Naive thymus-derived CD4-positive, alpha-beta T cell (primary cell): ENCODE measurements around the gene RHCG. TPM values are rescaled to one million over a fixed set of nuclear protein-coding genes. Genes with fewer than 3 reads are reported as not detected.
A peak's percentile ranks its signal among the peaks of the same experiment; 100 is the strongest.

Experiments used
- ATAC-seq: fragments of 150-1000 bp; cut with Tn5 transposase; 2 replicates; pipeline ENCODE4 v1.10.0; 2021; ENCODE audit warnings: mild to moderate bottlenecking, moderate library complexity
- CTCF ChIA-PET: fragments of 350-600 bp; sonication (Branson Sonifier 250); formaldehyde crosslinking; loops from one replicate; lab custom pipeline; 2021; ENCODE audit warnings: antibody characterized with exemption; lab: Charles Lee
- POLR2A ChIA-PET: fragments of 350-600 bp; sonication (Branson Sonifier 250); formaldehyde crosslinking; loops from one replicate; lab custom pipeline; 2021; ENCODE audit warnings: antibody characterized with exemption, inconsistent platforms; lab: Charles Lee
- DNase-seq, 9 donors: peaks; one replicate each; pipeline versions ENCODE4 v3.0.0 to v3.0.0-alpha.2; 2020 to 2022; ENCODE audit warnings: mixed read lengths in 1 of 9
- H3K27ac ChIP-seq: one replicate; pipeline ENCODE4 v1.7.0; 2013; ENCODE audit warnings: mild to moderate bottlenecking, low read depth, low read length, moderate library complexity
- H3K27me3 ChIP-seq, 2 donors: one replicate each; pipeline ENCODE4 v1.7.0; 2013; ENCODE audit warnings: low read length in 2 of 2, mild to moderate bottlenecking in 2 of 2, moderate library complexity in 2 of 2; ENCODE audit not compliant: control insufficient read depth in 2 of 2, insufficient read depth in 2 of 2
- H3K36me3 ChIP-seq, 3 experiments: 1 replicate in 2 of 3; 2 replicates in 1 of 3; pipeline ENCODE4 v1.7.0; 2013; ENCODE audit warnings: low read length in 3 of 3, mild to moderate bottlenecking in 3 of 3, moderate library complexity in 1 of 3; ENCODE audit not compliant: insufficient read depth in 3 of 3, control insufficient read depth in 2 of 3
- H3K4me1 ChIP-seq, 2 donors: one replicate each; pipeline ENCODE4 v1.7.0; 2013; ENCODE audit warnings: low read length in 2 of 2, mild to moderate bottlenecking in 2 of 2, moderate library complexity in 1 of 2; ENCODE audit not compliant: control insufficient read depth in 2 of 2, insufficient read depth in 2 of 2
- H3K4me3 ChIP-seq: 2 replicates; pipeline ENCODE4 v1.7.0; 2013; ENCODE audit warnings: mild to moderate bottlenecking, low read length
- H3K9me3 ChIP-seq, 3 experiments: 1 replicate in 2 of 3; 2 replicates in 1 of 3; pipeline ENCODE4 v1.7.0; 2013; ENCODE audit warnings: low read length in 3 of 3; ENCODE audit not compliant: control insufficient read depth in 2 of 3
- H3K27ac Mint-ChIP-seq, 9 donors: one replicate each; pipeline ENCODE4 v1.8.0; 2020 to 2022; ENCODE audit warnings: mixed read lengths in 9 of 9, mild to moderate bottlenecking in 8 of 9, moderate library complexity in 5 of 9, inconsistent platforms in 2 of 9
- H3K27me3 Mint-ChIP-seq, 5 donors: one replicate each; pipeline ENCODE4 v1.8.0; 2021 to 2022; ENCODE audit warnings: mixed read lengths in 5 of 5, mild to moderate bottlenecking in 1 of 5
- H3K36me3 Mint-ChIP-seq, 5 donors: one replicate each; pipeline ENCODE4 v1.8.0; 2020 to 2022; ENCODE audit warnings: mixed read lengths in 5 of 5, mild to moderate bottlenecking in 3 of 5, inconsistent platforms in 1 of 5
- H3K4me1 Mint-ChIP-seq, 7 donors: one replicate each; pipeline ENCODE4 v1.8.0; 2020 to 2022; ENCODE audit warnings: mixed read lengths in 7 of 7, mild to moderate bottlenecking in 3 of 7, inconsistent platforms in 1 of 7
- H3K4me3 Mint-ChIP-seq, 10 donors: one replicate each; pipeline ENCODE4 v1.8.0; 2020 to 2022; ENCODE audit warnings: mild to moderate bottlenecking in 10 of 10, mixed read lengths in 10 of 10, moderate library complexity in 6 of 10, inconsistent platforms in 2 of 10
- H3K9me3 Mint-ChIP-seq, 11 donors: one replicate each; pipeline ENCODE4 v1.8.0; 2020 to 2022; ENCODE audit warnings: mixed read lengths in 11 of 11, mild to moderate bottlenecking in 4 of 11, inconsistent platforms in 1 of 11, moderate library complexity in 1 of 11
- intact Hi-C, 2 donors: fragments of 100-400 bp; cut with micrococcal nuclease; formaldehyde crosslinking; loops; one replicate each; pipeline ENCODE4 v1.15.1; 2023
- polyA plus RNA-seq, 2 donors: library from polyadenylated mRNA; unstranded; fragments of 300-500 nt; fragmentation: Illumina TruSeq; gene quantifications; one replicate each; pipeline ENCODE4 v1.2.3, GENCODE V29; 2021
- total RNA-seq, 6 experiments: library from RNA in 5 of 6; stranded (reverse) in 5 of 6; gene quantifications; 1 replicate in 5 of 6; 2 replicates in 1 of 6; pipeline ENCODE4 v1.2.3 and lab custom pipeline; 2021 to 2026

The RHCG gene
- total RNA-seq (not detected), polyA plus RNA-seq (not detected), total RNA-seq (lab: John Stamatoyannopoulos, UW) (not detected)

DNA sequence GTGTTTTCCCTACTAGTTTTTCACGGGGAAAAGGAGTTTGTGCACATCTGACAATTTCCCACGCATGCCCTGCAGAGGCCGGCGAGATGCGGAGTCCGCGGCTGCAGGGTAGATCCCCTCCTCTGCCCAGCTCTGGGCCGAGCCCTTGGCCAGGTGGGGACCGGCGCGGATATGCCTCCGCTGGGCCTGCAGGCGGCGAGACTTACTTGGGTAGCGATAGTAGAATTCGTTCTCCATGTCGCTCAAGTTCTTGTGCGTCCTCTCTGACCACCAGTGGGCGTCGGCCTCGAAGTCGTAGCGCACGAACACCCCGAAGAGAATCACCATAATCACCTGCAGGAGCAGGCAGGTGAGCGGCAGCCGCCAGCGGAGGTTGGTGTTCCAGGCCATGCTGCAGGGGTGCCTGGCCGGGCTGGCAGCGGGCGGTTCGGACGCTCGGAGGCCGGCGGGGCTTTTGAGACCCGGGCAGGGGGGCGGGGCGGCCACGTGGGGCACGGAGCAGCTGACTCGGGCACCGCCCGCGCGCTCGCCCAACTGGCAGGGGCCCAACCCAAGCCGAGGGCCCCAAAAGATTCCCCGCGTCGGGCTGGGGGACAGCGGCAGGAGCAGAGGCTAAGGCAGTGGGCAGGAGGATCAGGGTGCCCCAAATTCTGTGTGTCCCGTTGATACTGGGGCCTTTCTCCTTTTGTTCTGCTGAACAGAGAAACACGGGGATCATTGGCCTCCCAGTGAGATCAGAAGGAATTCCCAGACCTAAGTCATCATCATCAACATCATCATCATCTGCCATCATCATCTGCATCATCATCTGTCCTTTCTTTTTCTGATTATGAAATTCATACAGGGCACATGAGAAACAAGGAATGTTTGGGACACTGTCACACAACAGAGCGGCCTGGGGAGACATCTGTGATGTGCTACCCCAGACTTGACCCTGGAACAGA, at the start of gene RHCG:
TSS of gene RHCG (minus strand) at position 429 of the 944 bp plus-strand sequence. CDS start at position 390, 39 bp downstream.
- no peak for DNase-seq
- no peak for ATAC-seq
- peaks cover 0 to 7% of the 10 kb centered on the region in 2 donors for H3K27me3 ChIP-seq
- Mint-ChIP-seq H3K27ac (no peak within 1 kb of the TSS), H3K4me3 (peak within 1 kb of the TSS; percentile 14 to 71 (median 44)), H3K36me3 (no peaks in the 10 kb centered on the region), H3K27me3 (peaks cover 45 to 69% (median 57%) of the 10 kb centered on the region in 5 donors), H3K9me3 (peaks cover 0 to 3% (median 0%) of the 10 kb centered on the region in 11 donors), H3K4me1 (peaks cover 0 to 9% (median 3%) of the 10 kb centered on the region in 7 donors)
- no peaks in the 10 kb centered on the region for H3K4me1 ChIP-seq
- H3K36me3 ChIP-seq: no peaks in the 10 kb centered on the region
- H3K9me3 ChIP-seq: no peaks in the 10 kb centered on the region
- no peak within 1 kb of the TSS for H3K27ac ChIP-seq
- intact Hi-C loops: no loop called here
- POLR2A ChIA-PET: no interaction called here
- CTCF ChIA-PET: no interaction called here
- H3K4me3 ChIP-seq: no peak within 1 kb of the TSS

DNA sequence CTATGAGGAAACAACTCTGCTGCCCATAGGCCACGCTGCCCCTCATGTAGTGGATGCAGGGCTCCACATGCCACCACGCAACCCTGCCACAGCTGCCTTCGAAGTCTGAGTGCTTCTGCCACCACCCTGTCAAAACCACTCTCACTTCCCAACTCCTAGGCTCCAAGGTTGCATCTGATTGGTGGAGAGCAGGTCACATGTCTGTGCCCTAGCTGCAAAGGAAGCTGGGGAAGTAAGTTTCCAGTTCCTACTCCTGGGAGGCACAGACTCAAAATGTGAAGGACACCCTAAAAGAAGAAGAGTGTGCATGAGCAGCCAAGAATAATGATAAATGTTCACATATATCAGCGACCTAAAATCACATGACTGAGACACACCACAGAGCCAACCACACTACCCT, 47.0 kb upstream of the RHCG start:
- H3K36me3 Mint-ChIP-seq: peaks cover 0 to 3% (median 0%) of the 10 kb centered on the region in 5 donors
- ChIA-PET CTCF (no interaction called here), POLR2A (no interaction called here)
- Histone ChIP-seq H3K4me3 (no peak overlapping the region), H3K27ac (no peak overlapping the region), H3K4me1 (no peaks in the 10 kb centered on the region), H3K9me3 (no peaks in the 10 kb centered on the region), H3K36me3 (no peaks in the 10 kb centered on the region), H3K27me3 (no peaks in the 10 kb centered on the region)
- no peak overlapping the region for H3K4me3 Mint-ChIP-seq
- H3K27me3 Mint-ChIP-seq: peaks cover 17 to 39% (median 27%) of the 10 kb centered on the region in 5 donors
- H3K9me3 Mint-ChIP-seq: peaks cover 0 to 9% (median under 1%) of the 10 kb centered on the region in 11 donors
- intact Hi-C loops: no loop called here
- H3K4me1 Mint-ChIP-seq: no peaks in the 10 kb centered on the region
- DNase-seq (no peak), ATAC-seq (no peak)
- no peak overlapping the region for H3K27ac Mint-ChIP-seq

GRCh38 chr15:89542369-89542768, 46.0 kb upstream of the RHCG start:
- Histone ChIP-seq H3K27me3 (no peaks in the 10 kb centered on the region), H3K36me3 (no peaks in the 10 kb centered on the region), H3K4me3 (no peak overlapping the region), H3K27ac (no peak overlapping the region), H3K4me1 (no peaks in the 10 kb centered on the region), H3K9me3 (peaks cover 0 to 8% (median 0%) of the 10 kb centered on the region in 3 experiments)
- Mint-ChIP-seq H3K9me3 (peaks cover 2 to 19% (median 9%) of the 10 kb centered on the region in 11 donors), H3K27me3 (peaks cover 18 to 39% (median 24%) of the 10 kb centered on the region in 5 donors), H3K36me3 (peaks cover 0 to 6% (median 3%) of the 10 kb centered on the region in 5 donors), H3K4me3 (no peak overlapping the region), H3K4me1 (no peaks in the 10 kb centered on the region), H3K27ac (no peak overlapping the region)
- ATAC-seq: no peak
- ChIA-PET CTCF (no interaction called here), POLR2A (no interaction called here)
- intact Hi-C loops: no loop called here
- DNase-seq: no peak

GRCh38 chr15:89539027-89539426, 42.6 kb upstream of the RHCG start:
- Histone ChIP-seq H3K4me1 (no peaks in the 10 kb centered on the region), H3K36me3 (no peaks in the 10 kb centered on the region), H3K9me3 (peaks cover 0 to 8% (median 0%) of the 10 kb centered on the region in 3 experiments), H3K27me3 (no peaks in the 10 kb centered on the region), H3K4me3 (no peak overlapping the region), H3K27ac (no peak overlapping the region)
- Mint-ChIP-seq H3K4me1 (no peaks in the 10 kb centered on the region), H3K27me3 (peaks cover 16 to 55% (median 26%) of the 10 kb centered on the region in 5 donors), H3K36me3 (peaks cover 0 to 7% (median 0%) of the 10 kb centered on the region in 5 donors), H3K9me3 (peaks cover 3 to 28% (median 16%) of the 10 kb centered on the region in 11 donors), H3K27ac (no peak overlapping the region), H3K4me3 (no peak overlapping the region)
- ChIA-PET CTCF (no interaction called here), POLR2A (no interaction called here)
- ATAC-seq: no peak
- intact Hi-C loops: no loop called here
- no peak for DNase-seq

GRCh38 chr15:89533861-89534544, 37.6 kb upstream of the RHCG start:
- H3K9me3 Mint-ChIP-seq: peaks cover 3 to 31% (median 16%) of the 10 kb centered on the region in 11 donors
- H3K4me3 Mint-ChIP-seq: no peak overlapping the region
- Histone ChIP-seq H3K4me1 (no peaks in the 10 kb centered on the region), H3K9me3 (peaks cover 0 to 8% (median 0%) of the 10 kb centered on the region in 3 experiments), H3K27me3 (no peaks in the 10 kb centered on the region), H3K27ac (no peak overlapping the region), H3K36me3 (no peaks in the 10 kb centered on the region), H3K4me3 (no peak overlapping the region)
- ATAC-seq (no peak), DNase-seq (no peak)
- CTCF ChIA-PET: no interaction called here
- no peak overlapping the region for H3K27ac Mint-ChIP-seq
- POLR2A ChIA-PET: no interaction called here
- H3K27me3 Mint-ChIP-seq: peaks cover 7 to 26% (median 11%) of the 10 kb centered on the region in 5 donors
- intact Hi-C loops: no loop called here
- H3K36me3 Mint-ChIP-seq: peaks cover 0 to 9% (median 0%) of the 10 kb centered on the region in 5 donors
- H3K4me1 Mint-ChIP-seq: peaks cover 0 to 2% (median 0%) of the 10 kb centered on the region in 7 donors

DNA sequence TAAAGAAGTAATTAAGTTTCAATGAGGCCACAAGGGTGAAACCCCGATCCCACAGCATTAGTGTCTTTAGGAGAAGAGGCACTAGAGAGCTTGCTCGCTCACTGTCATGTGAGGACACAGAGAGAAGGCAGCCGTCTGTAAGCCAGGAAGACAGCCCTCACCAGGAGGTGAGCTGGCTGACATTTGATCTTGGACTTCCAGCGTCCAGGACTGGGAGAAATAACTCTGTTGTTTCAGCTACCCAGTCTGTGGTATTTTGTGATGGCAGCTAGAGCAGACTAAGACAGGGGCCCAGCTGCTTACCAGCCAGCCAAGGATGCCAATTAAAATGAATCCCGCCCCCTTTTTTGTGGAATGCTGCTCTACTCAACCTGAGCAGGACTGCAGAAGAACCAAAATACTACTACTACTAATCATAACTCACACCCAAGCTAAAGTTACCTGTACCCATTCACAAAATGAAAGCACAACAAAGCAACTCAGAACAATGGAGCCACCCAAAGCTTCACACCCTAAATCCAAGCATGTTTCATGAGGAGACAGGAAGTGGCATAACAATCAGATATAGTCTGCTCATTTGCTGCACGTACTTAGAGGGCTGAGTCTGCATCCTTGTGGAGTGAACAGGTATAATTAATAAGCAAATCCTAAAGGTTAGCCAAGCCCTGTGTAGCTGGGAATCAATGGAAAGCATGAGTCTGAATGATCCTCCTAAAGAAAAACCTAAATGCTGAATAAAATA, 35.6 kb upstream of the RHCG start:
- peaks cover 0 to 2% (median 0%) of the 10 kb centered on the region in 7 donors for H3K4me1 Mint-ChIP-seq
- no peaks in the 10 kb centered on the region for H3K9me3 ChIP-seq
- H3K27me3 ChIP-seq: no peaks in the 10 kb centered on the region
- H3K36me3 ChIP-seq: no peaks in the 10 kb centered on the region
- peaks cover 0 to 16% (median 7%) of the 10 kb centered on the region in 11 donors for H3K9me3 Mint-ChIP-seq
- ChIA-PET POLR2A (no interaction called here), CTCF (no interaction called here)
- no peak overlapping the region for H3K27ac ChIP-seq
- H3K27me3 Mint-ChIP-seq: peaks cover 4 to 16% (median 6%) of the 10 kb centered on the region in 5 donors
- ATAC-seq (no peak), DNase-seq (no peak)
- no peaks in the 10 kb centered on the region for H3K4me1 ChIP-seq
- intact Hi-C loops: no loop called here
- peaks cover 0 to 4% (median 0%) of the 10 kb centered on the region in 5 donors for H3K36me3 Mint-ChIP-seq
- H3K4me3 Mint-ChIP-seq: no peak overlapping the region
- H3K4me3 ChIP-seq: no peak overlapping the region
- no peak overlapping the region for H3K27ac Mint-ChIP-seq
